ENCODE results near the gene SEPTIN5. TPM values are rescaled to one million over a fixed set of nuclear protein-coding genes. Genes with fewer than 3 reads are reported as not detected.

The SEPTIN5 gene
- total and polyA plus RNA-seq, 9 of the 15 experiments (the other 6 are each of a cell fraction or from before 2014, with no cell fraction given): 0.03 to 195 (median 119) TPM

DNA sequence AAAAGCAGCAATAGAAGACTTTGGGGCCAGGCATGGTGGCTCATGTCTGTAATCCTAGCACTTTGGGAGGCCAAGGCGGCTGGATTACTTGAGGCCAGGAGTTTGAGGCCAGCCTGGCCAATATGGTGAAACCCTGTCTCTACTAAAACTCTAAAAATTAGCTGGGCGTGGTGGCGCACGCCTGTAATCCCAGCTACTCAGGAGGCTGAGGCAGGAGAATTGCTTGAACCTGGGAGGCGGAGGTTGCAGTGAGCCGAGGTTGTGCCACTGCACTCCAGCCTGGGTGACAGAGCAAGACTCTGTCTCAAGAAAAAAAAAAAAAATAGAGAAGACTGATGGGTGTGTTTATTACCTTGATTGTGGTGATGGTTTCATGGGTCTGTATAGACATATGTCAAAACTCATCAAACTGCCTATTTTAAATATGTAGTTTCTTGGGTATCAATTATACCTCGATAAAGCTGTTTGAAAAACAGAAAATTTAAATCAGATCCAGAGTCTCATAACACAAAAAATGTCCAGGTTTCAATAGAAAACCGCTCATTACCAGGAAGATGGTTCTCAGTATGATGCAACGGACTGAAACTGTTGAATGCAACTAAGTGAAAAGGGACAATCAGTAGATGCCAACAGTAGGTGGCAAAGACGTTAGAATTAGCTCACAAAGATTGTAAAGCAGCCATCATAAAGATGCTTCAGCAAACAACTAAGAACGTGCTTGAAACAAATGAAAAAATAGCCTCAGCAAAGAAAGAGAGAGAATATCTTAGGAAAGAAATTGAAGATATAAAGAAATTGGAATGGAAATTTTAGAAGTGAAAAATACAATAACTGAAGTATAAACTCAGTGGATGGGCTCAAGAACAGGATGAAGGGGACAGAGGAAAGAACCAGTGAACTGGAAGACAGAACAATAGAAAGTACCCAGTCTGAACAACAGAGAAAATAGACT lies 33.1 kb upstream of the SEPTIN5 start:
- DNase-seq (ENCODE audit: extremely low read depth in 1 of 4, low spot score in 3 of 4) (no peak), FAIRE-seq (peak; percentile 32), ATAC-seq (peak; percentile 33)
- 0 out of 2 replicates have a peak, but pooled peaks cover 2% of the 10 kb centered on the region for H3K9me3 ChIP-seq (replicated peaks; ENCODE audit: control insufficient read depth, insufficient read depth, low read depth, low read length)
- ChIA-PET POLR2A (interaction anchor here (0.7 to 10.5 kb wide), 9 partner anchors 8 to 43 kb away, joined by 3 to 80 read pairs (median 4); no protein-coding TSS in a partner anchor), CTCF (ENCODE audit: low intra/inter-chr PET ratio) (interaction anchor here (0.5 to 5.5 kb wide), 5 partner anchors 36 to 381 kb away, joined by 3 to 113 read pairs (median 3); no protein-coding TSS in a partner anchor)
- peak overlapping the region; percentile 16; the same call in 1 of the 2 replicates for H2AFZ ChIP-seq (ENCODE audit: low read depth, low read length)
- in situ Hi-C loops (cut with MboI) (no loop called here), intact Hi-C loops (cut with micrococcal nuclease) (no loop called here)
- H3K27me3 ChIP-seq (ENCODE audit: control insufficient read depth in 2 of 2, insufficient read depth in 2 of 2, low read length in 2 of 2): peaks cover 2 to 3% of the 10 kb centered on the region in 2 experiments; a peak in 3 of 5 replicates
- H3K4me3 ChIP-seq: no peak overlapping the region
- H3K9ac ChIP-seq (ENCODE audit: insufficient read depth in 1 of 2, low read depth in 2 of 2, low read length in 2 of 2): no peak overlapping the region
- no peaks in the 10 kb centered on the region for H3K9me1 ChIP-seq (ENCODE audit: control insufficient read depth, insufficient read depth, low read length)
- no peaks in the 10 kb centered on the region for H4K20me1 ChIP-seq (replicated peaks; ENCODE audit: control insufficient read depth, insufficient read depth, low read length)
- BruUV-seq (replicated peaks): no TSS peak
- H3K36me3 ChIP-seq (ENCODE audit: control insufficient read depth, insufficient read depth, low read length): no peaks in the 10 kb centered on the region
- H3K27ac ChIP-seq (ENCODE audit: extremely low read depth, low read depth, low read length): no peak overlapping the region
- H3K4me2 ChIP-seq (ENCODE audit: insufficient read depth, low read length): no peak overlapping the region
- peaks cover 4 to 12% of the 10 kb centered on the region in 2 experiments; a peak in 3 of 5 replicates for H3K4me1 ChIP-seq (replicated peaks in 1 of 2; ENCODE audit: control insufficient read depth in 2 of 2, insufficient read depth in 2 of 2, low read length in 2 of 2)
- 42% methylated on average over 11 of the region's 11 CpGs for WGBS (ENCODE audit: insufficient coverage, low coverage, missing lambda C conversion rate)
- no peaks in the 10 kb centered on the region for H3K79me2 ChIP-seq (ENCODE audit: control insufficient read depth, insufficient read depth, low read length)
- peak in 1 of 2 experiments; percentile 39; a peak in 1 of 4 replicates for TF ChIP-seq ETV6 (IDR thresholded peaks at IDR 0.05; ENCODE audit: borderline replicate concordance in 1 of 2, low read depth in 2 of 2, low read length in 1 of 2)
- TF ChIP-seq ETV6 (CRISPR knock-in tag; IDR thresholded peaks at IDR 0.05; ENCODE audit: borderline replicate concordance): no peak
- TF ChIP-seq, protein P1, sequence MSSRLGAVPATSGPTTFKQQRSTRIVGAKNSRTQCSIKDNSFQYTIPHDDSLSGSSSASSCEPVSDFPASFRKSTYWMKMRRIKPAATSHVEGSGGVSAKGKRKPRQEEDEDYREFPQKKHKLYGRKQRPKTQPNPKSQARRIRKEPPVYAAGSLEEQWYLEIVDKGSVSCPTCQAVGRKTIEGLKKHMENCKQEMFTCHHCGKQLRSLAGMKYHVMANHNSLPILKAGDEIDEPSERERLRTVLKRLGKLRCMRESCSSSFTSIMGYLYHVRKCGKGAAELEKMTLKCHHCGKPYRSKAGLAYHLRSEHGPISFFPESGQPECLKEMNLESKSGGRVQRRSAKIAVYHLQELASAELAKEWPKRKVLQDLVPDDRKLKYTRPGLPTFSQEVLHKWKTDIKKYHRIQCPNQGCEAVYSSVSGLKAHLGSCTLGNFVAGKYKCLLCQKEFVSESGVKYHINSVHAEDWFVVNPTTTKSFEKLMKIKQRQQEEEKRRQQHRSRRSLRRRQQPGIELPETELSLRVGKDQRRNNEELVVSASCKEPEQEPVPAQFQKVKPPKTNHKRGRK (tag; IDR thresholded peaks at IDR 0.05): peak; percentile 96
- TF ChIP-seq CBX5 (IDR thresholded peaks at IDR 0.05; ENCODE audit: borderline replicate concordance, low read depth): 0 out of 2 replicates have a peak, but pooled peaks have one; percentile 51
- peak; percentile 97 for TF ChIP-seq BRD9 (IDR thresholded peaks at IDR 0.05; ENCODE audit: low read depth, partially characterized antibody)
- peak; percentile 69 for TF ChIP-seq ZNF699 (CRISPR knock-in tag; IDR thresholded peaks at IDR 0.05; ENCODE audit: insufficient replicate concordance)
- 0 out of 2 replicates have a peak, but pooled peaks have one; percentile 13 for TF ChIP-seq NFXL1 (CRISPR knock-in tag; IDR thresholded peaks at IDR 0.05)
- TF ChIP-seq, protein P2, sequence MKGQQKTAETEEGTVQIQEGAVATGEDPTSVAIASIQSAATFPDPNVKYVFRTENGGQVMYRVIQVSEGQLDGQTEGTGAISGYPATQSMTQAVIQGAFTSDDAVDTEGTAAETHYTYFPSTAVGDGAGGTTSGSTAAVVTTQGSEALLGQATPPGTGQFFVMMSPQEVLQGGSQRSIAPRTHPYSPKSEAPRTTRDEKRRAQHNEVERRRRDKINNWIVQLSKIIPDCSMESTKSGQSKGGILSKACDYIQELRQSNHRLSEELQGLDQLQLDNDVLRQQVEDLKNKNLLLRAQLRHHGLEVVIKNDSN (CRISPR knock-in tag; IDR thresholded peaks at IDR 0.05): peak; percentile 39; the same call in 1 of the 2 replicates
- TF ChIP-seq, protein P3, sequence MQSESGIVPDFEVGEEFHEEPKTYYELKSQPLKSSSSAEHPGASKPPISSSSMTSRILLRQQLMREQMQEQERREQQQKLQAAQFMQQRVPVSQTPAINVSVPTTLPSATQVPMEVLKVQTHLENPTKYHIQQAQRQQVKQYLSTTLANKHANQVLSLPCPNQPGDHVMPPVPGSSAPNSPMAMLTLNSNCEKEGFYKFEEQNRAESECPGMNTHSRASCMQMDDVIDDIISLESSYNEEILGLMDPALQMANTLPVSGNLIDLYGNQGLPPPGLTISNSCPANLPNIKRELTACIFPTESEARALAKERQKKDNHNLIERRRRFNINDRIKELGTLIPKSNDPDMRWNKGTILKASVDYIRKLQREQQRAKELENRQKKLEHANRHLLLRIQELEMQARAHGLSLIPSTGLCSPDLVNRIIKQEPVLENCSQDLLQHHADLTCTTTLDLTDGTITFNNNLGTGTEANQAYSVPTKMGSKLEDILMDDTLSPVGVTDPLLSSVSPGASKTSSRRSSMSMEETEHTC (IDR thresholded peaks at IDR 0.05): no peak
- TF ChIP-seq HLTF (IDR thresholded peaks at IDR 0.05): peak; percentile 45; the same call in 1 of the 2 replicates
- no peak for TF ChIP-seq STAG1 (CRISPR knock-in tag; IDR thresholded peaks at IDR 0.05; ENCODE audit: borderline replicate concordance)
- peak; percentile 84 for TF ChIP-seq DDX20 (tag; IDR thresholded peaks at IDR 0.05; ENCODE audit: low read depth)
- TF ChIP-seq, protein P4, sequence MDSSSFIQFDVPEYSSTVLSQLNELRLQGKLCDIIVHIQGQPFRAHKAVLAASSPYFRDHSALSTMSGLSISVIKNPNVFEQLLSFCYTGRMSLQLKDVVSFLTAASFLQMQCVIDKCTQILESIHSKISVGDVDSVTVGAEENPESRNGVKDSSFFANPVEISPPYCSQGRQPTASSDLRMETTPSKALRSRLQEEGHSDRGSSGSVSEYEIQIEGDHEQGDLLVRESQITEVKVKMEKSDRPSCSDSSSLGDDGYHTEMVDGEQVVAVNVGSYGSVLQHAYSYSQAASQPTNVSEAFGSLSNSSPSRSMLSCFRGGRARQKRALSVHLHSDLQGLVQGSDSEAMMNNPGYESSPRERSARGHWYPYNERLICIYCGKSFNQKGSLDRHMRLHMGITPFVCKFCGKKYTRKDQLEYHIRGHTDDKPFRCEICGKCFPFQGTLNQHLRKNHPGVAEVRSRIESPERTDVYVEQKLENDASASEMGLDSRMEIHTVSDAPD (CRISPR knock-in tag; IDR thresholded peaks at IDR 0.05): 0 out of 2 replicates have a peak, but pooled peaks have one; percentile 0
- TF ChIP-seq GTF2E2 (tag; IDR thresholded peaks at IDR 0.05): peak; percentile 96
- no peak for TF ChIP-seq TSC22D4 (tag; IDR thresholded peaks at IDR 0.05)
